NCI-H2196 treated with DMSO at 0.1 percent for 48 hours (cell line): Measurements from ENCODE around the gene CEP295NL.
A peak's percentile ranks its signal among the peaks of the same experiment; 100 is the strongest.

Experiments used
- DNase-seq: peaks from one replicate; lab custom pipeline; 2025; ENCODE audit not compliant: unreplicated experiment; lab: John Stamatoyannopoulos, UW

Gene CEP295NL

GRCh38 chr17:78840780-78841611 lies 62.0 kb downstream of the CEP295NL start, which contains the start of gene USP36:
TSS of gene USP36 (minus strand) at chr17:78840814. CDS start at chr17:78836363, 4,451 bp downstream.
- peak; percentile 100 for DNase-seq
